Astrocyte of the cerebellum (primary cell): ENCODE measurements around the gene WFIKKN1.

Experiments
- DNase-seq: peaks from one replicate; pipeline ENCODE4 v3.0.0-alpha.2; 2011; ENCODE audit warnings: low read depth
- H3K4me3 ChIP-seq: 2 replicates; pipeline ENCODE4 v1.5.1; 2011; ENCODE audit warnings: mild to moderate bottlenecking, low read depth, low read length, moderate library complexity
- CTCF ChIP-seq: IDR thresholded peaks from 2 replicates; pipeline ENCODE4 v1.5.1; 2012; ENCODE audit warnings: low read length, low read depth, moderate library complexity, mild to moderate bottlenecking; ENCODE audit errors: missing control alignments
- in situ Hi-C: cut with HindIII; loops from 2 replicates; pipeline ENCODE4 v1.10.0; 2017; ENCODE audit warnings: low sequenced_read_pairs

The WFIKKN1 gene

GRCh38 chr16:628321-629061 lies 2.3 kb upstream of the WFIKKN1 start:
- H3K4me3 ChIP-seq: no peak overlapping the region
- DNase-seq: no peak
- in situ Hi-C loops: no loop called here
- TF ChIP-seq CTCF: no peak

- no peak for TF ChIP-seq CTCF
- no peak overlapping the region for H3K4me3 ChIP-seq
- no peak for DNase-seq
- in situ Hi-C loops: no loop called here
Observed at GRCh38 chr16:629185-629832, 1.5 kb upstream of the WFIKKN1 start.

- DNase-seq: no peak
- TF ChIP-seq CTCF: no peak
- no peak overlapping the region for H3K4me3 ChIP-seq
- in situ Hi-C loops: no loop called here
Observed at GRCh38 chr16:629833-630248, 944 bp upstream of the WFIKKN1 start.

- no peak overlapping the region for H3K4me3 ChIP-seq
- no peak for DNase-seq
- no peak for TF ChIP-seq CTCF
- in situ Hi-C loops: no loop called here
Observed at GRCh38 chr16:630249-630814, 453 bp upstream of the WFIKKN1 start.

GRCh38 chr16:631808-632358 lies 1.1 kb downstream of the WFIKKN1 start:
- TF ChIP-seq CTCF: no peak
- no peak overlapping the region for H3K4me3 ChIP-seq
- in situ Hi-C loops: no loop called here
- no peak for DNase-seq

- H3K4me3 ChIP-seq: no peak overlapping the region
- DNase-seq: no peak
- TF ChIP-seq CTCF: no peak
- in situ Hi-C loops: no loop called here
Observed at GRCh38 chr16:632486-633335, 1.9 kb downstream of the WFIKKN1 start.
